H9 (cell line): ENCODE data around the gene RALGAPA2. TPM values are rescaled to one million over a fixed set of nuclear protein-coding genes. Genes with fewer than 3 reads are reported as not detected.

Experiments used
- DNase-seq: peaks from one replicate; pipeline ENCODE4 v3.0.0-alpha.2; 2017
- H2AFZ ChIP-seq: one replicate; pipeline ENCODE4 v1.6.1; 2013; ENCODE audit warnings: mild to moderate bottlenecking, low read length, control low read depth, moderate library complexity
- H2AK5ac ChIP-seq: 2 replicates; pipeline ENCODE4 v1.6.1; 2013; ENCODE audit warnings: low read length, control low read depth, mixed read lengths; ENCODE audit not compliant: insufficient read length
- H2BK120ac ChIP-seq: one replicate; pipeline ENCODE4 v1.6.1; 2013; ENCODE audit warnings: low read depth, mild to moderate bottlenecking, low read length, control low read depth, inconsistent platforms; ENCODE audit not compliant: poor library complexity, severe bottlenecking
- H2BK12ac ChIP-seq: 2 replicates; pipeline ENCODE4 v1.6.1; 2013; ENCODE audit warnings: low read length, control low read depth, mixed read lengths, low read depth; ENCODE audit not compliant: insufficient read length
- H2BK15ac ChIP-seq: 2 replicates; pipeline ENCODE4 v1.6.1; 2013; ENCODE audit warnings: low read depth, low read length, control low read depth
- H2BK20ac ChIP-seq: one replicate; pipeline ENCODE4 v1.6.1; 2013; ENCODE audit warnings: low read depth, mild to moderate bottlenecking, low read length, control low read depth, inconsistent platforms; ENCODE audit not compliant: poor library complexity, severe bottlenecking
- H2BK5ac ChIP-seq: 2 replicates; pipeline ENCODE4 v1.6.1; 2013; ENCODE audit warnings: low read length, control low read depth, mixed read lengths; ENCODE audit not compliant: insufficient read length
- H3K14ac ChIP-seq: 2 replicates; pipeline ENCODE4 v1.6.1; 2013; ENCODE audit warnings: low read length, control low read depth; ENCODE audit not compliant: insufficient read depth
- H3K18ac ChIP-seq: 2 replicates; pipeline ENCODE4 v1.6.1; 2013; ENCODE audit warnings: low read depth, mild to moderate bottlenecking, mixed read lengths, low read length, control low read depth; ENCODE audit not compliant: insufficient read length
- H3K23ac ChIP-seq: 2 replicates; pipeline ENCODE4 v1.6.1; 2013; ENCODE audit warnings: low read length, control low read depth, mixed read lengths, low read depth; ENCODE audit not compliant: insufficient read length
- H3K23me2 ChIP-seq: 2 replicates; pipeline ENCODE4 v1.6.1; 2013; ENCODE audit warnings: low read depth, mild to moderate bottlenecking, mixed read lengths, low read length, control low read depth; ENCODE audit not compliant: insufficient read length, poor library complexity, severe bottlenecking
- H3K27ac ChIP-seq: 2 replicates; pipeline ENCODE4 v1.5.1; 2013; ENCODE audit warnings: low read length, control low read depth, mixed read lengths, low read depth; ENCODE audit not compliant: insufficient read length
- H3K27me3 ChIP-seq: 2 replicates; pipeline ENCODE4 v1.6.1; 2013; ENCODE audit warnings: low read length, control low read depth, inconsistent platforms; ENCODE audit not compliant: insufficient read depth
- H3K4ac ChIP-seq: 2 replicates; pipeline ENCODE4 v1.6.1; 2013; ENCODE audit warnings: low read depth, mild to moderate bottlenecking, control low read depth, inconsistent platforms, low read length, moderate library complexity
- H3K4me1 ChIP-seq: 2 replicates; pipeline ENCODE4 v1.6.1; 2013; ENCODE audit warnings: low read length, control low read depth, inconsistent platforms; ENCODE audit not compliant: insufficient read depth
- H3K4me2 ChIP-seq: 2 replicates; pipeline ENCODE4 v1.6.1; 2013; ENCODE audit warnings: low read length, control low read depth, mixed read lengths; ENCODE audit not compliant: insufficient read length, insufficient read depth
- H3K56ac ChIP-seq: 2 replicates; pipeline ENCODE4 v1.6.1; 2013; ENCODE audit warnings: low read depth, mild to moderate bottlenecking, mixed read lengths, low read length, control low read depth; ENCODE audit not compliant: insufficient read length
- H3K79me1 ChIP-seq: 2 replicates; pipeline ENCODE4 v1.6.1; 2013; ENCODE audit warnings: low read depth, mild to moderate bottlenecking, moderate library complexity, low read length, control low read depth, inconsistent platforms; ENCODE audit not compliant: insufficient read depth, poor library complexity, severe bottlenecking
- H3K79me2 ChIP-seq: 2 replicates; pipeline ENCODE4 v1.6.1; 2013; ENCODE audit warnings: low read length, control low read depth, inconsistent platforms; ENCODE audit not compliant: insufficient read depth
- H3K9ac ChIP-seq: 2 replicates; pipeline ENCODE4 v1.6.1; 2013; ENCODE audit warnings: low read length, control low read depth, mixed read lengths; ENCODE audit not compliant: insufficient read length; ENCODE audit errors: extremely low read depth
- H3K9me3 ChIP-seq: one replicate; pipeline ENCODE4 v1.6.1; 2013; ENCODE audit warnings: low read depth, low read length, inconsistent platforms; ENCODE audit not compliant: control insufficient read depth
- H3T11ph ChIP-seq: one replicate; pipeline ENCODE4 v1.6.1; 2013; ENCODE audit warnings: mild to moderate bottlenecking, low read length, control low read depth, inconsistent platforms
- H4K20me1 ChIP-seq: one replicate; pipeline ENCODE4 v1.6.1; 2013; ENCODE audit not compliant: control insufficient read depth, insufficient read length, insufficient read depth
- H4K5ac ChIP-seq: 2 replicates; pipeline ENCODE4 v1.6.1; 2013; ENCODE audit warnings: low read depth, mild to moderate bottlenecking, mixed read lengths, low read length, control low read depth; ENCODE audit not compliant: insufficient read length
- H4K8ac ChIP-seq: replicated peaks from 2 replicates; pipeline ENCODE4 v1.6.1; 2013; ENCODE audit warnings: low read length, control low read depth, mixed read lengths, low read depth; ENCODE audit not compliant: insufficient read length
- H4K91ac ChIP-seq: 2 replicates; pipeline ENCODE4 v1.6.1; 2013; ENCODE audit warnings: low read depth, mild to moderate bottlenecking, moderate library complexity, mixed read lengths, low read length, control low read depth; ENCODE audit not compliant: insufficient read length
- H3K27ac Mint-ChIP-seq, 3 experiments: 2 replicates in 2 of 3; 3 replicates in 1 of 3; pipeline ENCODE4 v1.8.0; 2020 to 2021; ENCODE audit warnings: mixed read lengths in 3 of 3, mild to moderate bottlenecking in 1 of 3, moderate library complexity in 1 of 3
- H3K27me3 Mint-ChIP-seq: 2 replicates; pipeline ENCODE4 v1.8.0; 2021; ENCODE audit warnings: low read depth, mild to moderate bottlenecking, moderate library complexity, mixed read lengths
- H3K36me3 Mint-ChIP-seq, 3 experiments: 2 replicates in 2 of 3; 3 replicates in 1 of 3; pipeline ENCODE4 v1.8.0; 2020 to 2021; ENCODE audit warnings: low read depth in 3 of 3, mixed read lengths in 3 of 3; ENCODE audit not compliant: insufficient read depth in 1 of 3
- H3K4me1 Mint-ChIP-seq, 2 experiments: 2 replicates each; pipeline ENCODE4 v1.8.0; 2020; ENCODE audit warnings: mixed read lengths in 2 of 2
- H3K4me3 Mint-ChIP-seq, 2 experiments: 2 replicates in 1 of 2; 3 replicates in 1 of 2; pipeline ENCODE4 v1.8.0; 2020 to 2021; ENCODE audit warnings: mild to moderate bottlenecking in 2 of 2, mixed read lengths in 2 of 2, moderate library complexity in 1 of 2
- H3K9me3 Mint-ChIP-seq, 2 experiments: 2 replicates in 1 of 2; 3 replicates in 1 of 2; pipeline ENCODE4 v1.8.0; 2020; ENCODE audit warnings: mild to moderate bottlenecking in 2 of 2, mixed read lengths in 2 of 2, moderate library complexity in 1 of 2
- CTCF ChIP-seq: fragments of 200-600 bp; sonication (generic); conservative IDR thresholded peaks from 3 replicates; pipeline ENCODE4 v1.8.0; 2021; ENCODE audit warnings: antibody characterized with exemption, mild to moderate bottlenecking
- WGBS: extraction: QIAGEN DNeasy Blood & Tissue Kit; methylation state at CpG from one replicate; pipeline ENCODE4 v1.1.7; 2013; ENCODE audit warnings: missing lambda C conversion rate, low lambda C conversion rate, mixed read lengths; ENCODE audit not compliant: insufficient read length; ENCODE audit errors: extremely low coverage; 5-methylcytosine and 5-hydroxymethylcytosine counted together
- total RNA-seq: library from RNA; stranded (reverse); gene quantifications from 2 replicates; pipeline ENCODE4 v1.2.1, GENCODE V29; 2021

Gene RALGAPA2
- total RNA-seq, 1 experiment from 2014 or later = 16.6 TPM

- H3K79me2 ChIP-seq = no peaks in the 10 kb centered on the region
- no peak overlapping the region for H3K4me3 Mint-ChIP-seq
- H3K36me3 Mint-ChIP-seq = no peaks in the 10 kb centered on the region
- peaks cover 2% of the 10 kb centered on the region; the same call in 1 of the 2 replicates for H3K27me3 Mint-ChIP-seq
- no peaks in the 10 kb centered on the region for H3K27me3 ChIP-seq
- no peak overlapping the region for H2BK120ac ChIP-seq
- H2BK5ac ChIP-seq = no peak overlapping the region
- H2BK15ac ChIP-seq = no peak overlapping the region
- no peak overlapping the region for H2AK5ac ChIP-seq
- H3K9me3 ChIP-seq = no peaks in the 10 kb centered on the region
- peaks cover 20 to 21% of the 10 kb centered on the region in 2 experiments for H3K4me1 Mint-ChIP-seq
- no peak overlapping the region for H3K4me2 ChIP-seq
- H3K27ac Mint-ChIP-seq = no peak overlapping the region
- H3K4ac ChIP-seq = no peak overlapping the region
- DNase-seq = no peak
- no peaks in the 10 kb centered on the region for H3K4me1 ChIP-seq
- H2BK12ac ChIP-seq = no peak overlapping the region
- H3K18ac ChIP-seq = no peak overlapping the region
- no peak overlapping the region for H4K91ac ChIP-seq
- H4K20me1 ChIP-seq = no peaks in the 10 kb centered on the region
- no peak overlapping the region for H3K14ac ChIP-seq
- no peak overlapping the region for H3K9ac ChIP-seq
- H2AFZ ChIP-seq = no peak overlapping the region
- no peak overlapping the region for H2BK20ac ChIP-seq
- H3K9me3 Mint-ChIP-seq = no peaks in the 10 kb centered on the region
- no CpG with 5 or more reads among the region's 2 CpGs for WGBS
- no peak for TF ChIP-seq CTCF
- no peak overlapping the region for H3K23ac ChIP-seq
- H3K79me1 ChIP-seq = no peaks in the 10 kb centered on the region
- no peaks in the 10 kb centered on the region for H3K23me2 ChIP-seq
- no peak overlapping the region for H3K27ac ChIP-seq
- H3T11ph ChIP-seq = no peak overlapping the region
- no peak overlapping the region for H3K56ac ChIP-seq
- H4K5ac ChIP-seq = no peak overlapping the region
- no peak overlapping the region for H4K8ac ChIP-seq
Observed at GRCh38 chr20:20737158-20737557, 24.7 kb upstream of the RALGAPA2 start.
